ENCODE results near the gene MAP2K2. TPM values are rescaled to one million over a fixed set of nuclear protein-coding genes. Genes with fewer than 3 reads are reported as not detected.

The MAP2K2 gene
- polyA plus RNA-seq, 3 donors = 30.5 to 94.5 (median 40.2) TPM

- TF ChIP-seq, protein P1, sequence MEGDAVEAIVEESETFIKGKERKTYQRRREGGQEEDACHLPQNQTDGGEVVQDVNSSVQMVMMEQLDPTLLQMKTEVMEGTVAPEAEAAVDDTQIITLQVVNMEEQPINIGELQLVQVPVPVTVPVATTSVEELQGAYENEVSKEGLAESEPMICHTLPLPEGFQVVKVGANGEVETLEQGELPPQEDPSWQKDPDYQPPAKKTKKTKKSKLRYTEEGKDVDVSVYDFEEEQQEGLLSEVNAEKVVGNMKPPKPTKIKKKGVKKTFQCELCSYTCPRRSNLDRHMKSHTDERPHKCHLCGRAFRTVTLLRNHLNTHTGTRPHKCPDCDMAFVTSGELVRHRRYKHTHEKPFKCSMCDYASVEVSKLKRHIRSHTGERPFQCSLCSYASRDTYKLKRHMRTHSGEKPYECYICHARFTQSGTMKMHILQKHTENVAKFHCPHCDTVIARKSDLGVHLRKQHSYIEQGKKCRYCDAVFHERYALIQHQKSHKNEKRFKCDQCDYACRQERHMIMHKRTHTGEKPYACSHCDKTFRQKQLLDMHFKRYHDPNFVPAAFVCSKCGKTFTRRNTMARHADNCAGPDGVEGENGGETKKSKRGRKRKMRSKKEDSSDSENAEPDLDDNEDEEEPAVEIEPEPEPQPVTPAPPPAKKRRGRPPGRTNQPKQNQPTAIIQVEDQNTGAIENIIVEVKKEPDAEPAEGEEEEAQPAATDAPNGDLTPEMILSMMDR (IDR thresholded peaks at IDR 0.05) = no peak
- 87% methylated on average over 9 of the region's 9 CpGs for WGBS (ENCODE audit: insufficient coverage)
- H3K4me1 ChIP-seq (ENCODE audit: control insufficient read depth in 1 of 2, insufficient read depth in 2 of 2, low read length in 2 of 2) = peaks cover 33 to 48% of the 10 kb centered on the region in 2 donors
These were observed 41.8 kb downstream of the MAP2K2 start for GRCh38 chr19:4082172-4082571.

GRCh38 chr19:4081441-4082129 is 42.3 kb downstream of the MAP2K2 start:
- H3K27me3 ChIP-seq (ENCODE audit: control insufficient read depth in 2 of 2, insufficient read depth in 2 of 2, low read length in 2 of 2) = no peaks in the 10 kb centered on the region
- no peak overlapping the region for H3K4me3 ChIP-seq (replicated peaks in 1 of 3; ENCODE audit: low read depth in 2 of 3, low read length in 3 of 3)
- no peaks in the 10 kb centered on the region for H3K36me3 Mint-ChIP-seq
- H3K4me2 ChIP-seq (replicated peaks; ENCODE audit: extremely low read depth, low read length, poor library complexity, severe bottlenecking) = no peak overlapping the region
- no peak for DNase-seq
- peak overlapping the region; percentile 0 to 51 for H3K27ac ChIP-seq (ENCODE audit: low read depth in 1 of 2, low read length in 2 of 2)
- peaks cover 36% of the 10 kb centered on the region for H3K4me1 Mint-ChIP-seq
- no peak overlapping the region for H3K9ac ChIP-seq (ENCODE audit: insufficient read depth, low read length, poor library complexity, severe bottlenecking)
- peaks cover 39 to 53% of the 10 kb centered on the region in 2 donors for H3K4me1 ChIP-seq (ENCODE audit: control insufficient read depth in 1 of 2, insufficient read depth in 2 of 2, low read length in 2 of 2)
- H3K27me3 Mint-ChIP-seq (ENCODE audit: low read depth in 3 of 3) = peaks cover 0 to 5% (median 2%) of the 10 kb centered on the region in 3 donors
- intact Hi-C loops (cut with micrococcal nuclease) = no loop called here
- H3K36me3 ChIP-seq (replicated peaks in 1 of 2; ENCODE audit: control insufficient read depth in 1 of 2, insufficient read depth in 2 of 2, low read length in 2 of 2) = no peaks in the 10 kb centered on the region
- peaks cover 7% of the 10 kb centered on the region for H3K79me2 ChIP-seq (ENCODE audit: insufficient read depth, low read length)
- no peak overlapping the region for H2AFZ ChIP-seq (ENCODE audit: insufficient read depth, low read depth, low read length, poor library complexity, severe bottlenecking)
- H4K20me1 ChIP-seq (ENCODE audit: insufficient read depth, low read length) = no peaks in the 10 kb centered on the region
- H3K4me3 Mint-ChIP-seq = no peak overlapping the region
- 0% methylated on average over 1 of the region's 2 CpGs for WGBS (ENCODE audit: insufficient coverage)
- no peaks in the 10 kb centered on the region for H3K9me3 ChIP-seq (replicated peaks in 1 of 2; ENCODE audit: control insufficient read depth in 1 of 2, insufficient read depth in 1 of 2, low read length in 2 of 2)
- H3K27ac Mint-ChIP-seq = peak overlapping the region in 3 of 7 donors; percentile 46 to 62 (median 53)
- TF ChIP-seq, protein P1 (IDR thresholded peaks at IDR 0.05) = no peak
- H3K9me3 Mint-ChIP-seq = peaks cover 0 to 2% (median 0%) of the 10 kb centered on the region in 7 donors

More at GRCh38 chr19:4082172-4082571, 41.8 kb downstream of the MAP2K2 start:
- intact Hi-C loops (cut with micrococcal nuclease) = no loop called here
- H3K9me3 ChIP-seq (replicated peaks in 1 of 2; ENCODE audit: control insufficient read depth in 1 of 2, insufficient read depth in 1 of 2, low read length in 2 of 2) = no peaks in the 10 kb centered on the region
- peak overlapping the region in 2 of 7 donors; percentile 46 to 54 for H3K27ac Mint-ChIP-seq
- H2AFZ ChIP-seq (ENCODE audit: insufficient read depth, low read depth, low read length, poor library complexity, severe bottlenecking) = no peak overlapping the region
- H3K4me3 Mint-ChIP-seq = no peak overlapping the region
- H3K27me3 Mint-ChIP-seq (ENCODE audit: low read depth in 3 of 3) = peaks cover 0 to 5% (median 2%) of the 10 kb centered on the region in 3 donors
- no peak for DNase-seq
- peaks cover 0 to 2% (median 0%) of the 10 kb centered on the region in 7 donors for H3K9me3 Mint-ChIP-seq
- peaks cover 31% of the 10 kb centered on the region for H3K4me1 Mint-ChIP-seq
- H3K27me3 ChIP-seq (ENCODE audit: control insufficient read depth in 2 of 2, insufficient read depth in 2 of 2, low read length in 2 of 2) = no peaks in the 10 kb centered on the region
- peaks cover 7% of the 10 kb centered on the region for H3K79me2 ChIP-seq (ENCODE audit: insufficient read depth, low read length)
- no peaks in the 10 kb centered on the region for H3K36me3 ChIP-seq (replicated peaks in 1 of 2; ENCODE audit: control insufficient read depth in 1 of 2, insufficient read depth in 2 of 2, low read length in 2 of 2)
- H3K36me3 Mint-ChIP-seq = no peaks in the 10 kb centered on the region
- H4K20me1 ChIP-seq (ENCODE audit: insufficient read depth, low read length) = no peaks in the 10 kb centered on the region
- H3K27ac ChIP-seq (ENCODE audit: low read depth in 1 of 2, low read length in 2 of 2) = peak overlapping the region in 1 of 2 donors; percentile 51
- H3K4me3 ChIP-seq (replicated peaks in 1 of 3; ENCODE audit: low read depth in 2 of 3, low read length in 3 of 3) = no peak overlapping the region
- H3K9ac ChIP-seq (ENCODE audit: insufficient read depth, low read length, poor library complexity, severe bottlenecking) = no peak overlapping the region
- H3K4me2 ChIP-seq (replicated peaks; ENCODE audit: extremely low read depth, low read length, poor library complexity, severe bottlenecking) = no peak overlapping the region

All from CD14-positive monocyte (primary cell).